PFSK-1 (cell line): ENCODE data around the gene CLEC2B.

Experiments
- FOXP2 ChIP-seq: optimal IDR thresholded peaks from 2 replicates; pipeline ENCODE3; 2011; ENCODE audit warnings: borderline replicate concordance, control low read depth, inconsistent platforms; ENCODE audit not compliant: insufficient read depth; ENCODE audit errors: extremely low read length, extremely low read depth
- POLR2AphosphoS5 ChIP-seq: IDR thresholded peaks from 2 replicates; pipeline ENCODE4 v1.6.1; 2012; ENCODE audit warnings: low read depth, mild to moderate bottlenecking, control low read depth, low read length, moderate library complexity
- SIN3A ChIP-seq: IDR thresholded peaks from 2 replicates; pipeline ENCODE4 v1.6.1; 2012; ENCODE audit warnings: mild to moderate bottlenecking, low read length, moderate library complexity, borderline replicate concordance; ENCODE audit not compliant: insufficient read depth
- TAF1 ChIP-seq: IDR thresholded peaks from 2 replicates; pipeline ENCODE4 v1.6.1; 2012; ENCODE audit warnings: low read length, control low read depth, borderline replicate concordance; ENCODE audit not compliant: insufficient read depth
- TF ChIP-seq, protein P1 (sequence below), 2 experiments: IDR thresholded peaks; 2 replicates each; pipeline versions ENCODE4 v1.6.1 to v1.8.0; 2011 to 2012; ENCODE audit warnings: low read depth in 2 of 2, low read length in 2 of 2, control low read depth in 1 of 2, inconsistent platforms in 1 of 2, mild to moderate bottlenecking in 1 of 2, moderate library complexity in 1 of 2; ENCODE audit not compliant: insufficient read depth in 1 of 2

DNA sequence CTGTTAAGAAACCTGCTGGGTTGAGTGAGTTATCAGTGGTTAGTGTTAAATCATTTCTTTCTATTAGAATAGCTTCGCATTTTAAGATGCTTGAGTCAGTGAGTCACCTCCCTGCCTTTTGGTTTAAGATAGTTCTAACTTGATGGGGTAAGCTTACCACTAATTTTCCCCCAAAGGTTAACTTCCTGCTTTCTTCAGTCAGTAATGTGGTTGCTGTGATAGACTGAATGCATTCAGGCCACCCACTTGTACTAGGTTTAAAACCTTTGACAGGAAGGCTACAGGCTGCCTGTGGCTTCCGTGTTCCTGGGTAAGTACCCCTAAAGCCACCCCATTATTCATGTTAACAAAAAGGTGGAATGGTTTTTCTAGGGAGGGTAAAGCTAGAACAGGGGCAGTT lies 37.7 kb upstream of the CLEC2B start:
- TF ChIP-seq, protein P1, sequence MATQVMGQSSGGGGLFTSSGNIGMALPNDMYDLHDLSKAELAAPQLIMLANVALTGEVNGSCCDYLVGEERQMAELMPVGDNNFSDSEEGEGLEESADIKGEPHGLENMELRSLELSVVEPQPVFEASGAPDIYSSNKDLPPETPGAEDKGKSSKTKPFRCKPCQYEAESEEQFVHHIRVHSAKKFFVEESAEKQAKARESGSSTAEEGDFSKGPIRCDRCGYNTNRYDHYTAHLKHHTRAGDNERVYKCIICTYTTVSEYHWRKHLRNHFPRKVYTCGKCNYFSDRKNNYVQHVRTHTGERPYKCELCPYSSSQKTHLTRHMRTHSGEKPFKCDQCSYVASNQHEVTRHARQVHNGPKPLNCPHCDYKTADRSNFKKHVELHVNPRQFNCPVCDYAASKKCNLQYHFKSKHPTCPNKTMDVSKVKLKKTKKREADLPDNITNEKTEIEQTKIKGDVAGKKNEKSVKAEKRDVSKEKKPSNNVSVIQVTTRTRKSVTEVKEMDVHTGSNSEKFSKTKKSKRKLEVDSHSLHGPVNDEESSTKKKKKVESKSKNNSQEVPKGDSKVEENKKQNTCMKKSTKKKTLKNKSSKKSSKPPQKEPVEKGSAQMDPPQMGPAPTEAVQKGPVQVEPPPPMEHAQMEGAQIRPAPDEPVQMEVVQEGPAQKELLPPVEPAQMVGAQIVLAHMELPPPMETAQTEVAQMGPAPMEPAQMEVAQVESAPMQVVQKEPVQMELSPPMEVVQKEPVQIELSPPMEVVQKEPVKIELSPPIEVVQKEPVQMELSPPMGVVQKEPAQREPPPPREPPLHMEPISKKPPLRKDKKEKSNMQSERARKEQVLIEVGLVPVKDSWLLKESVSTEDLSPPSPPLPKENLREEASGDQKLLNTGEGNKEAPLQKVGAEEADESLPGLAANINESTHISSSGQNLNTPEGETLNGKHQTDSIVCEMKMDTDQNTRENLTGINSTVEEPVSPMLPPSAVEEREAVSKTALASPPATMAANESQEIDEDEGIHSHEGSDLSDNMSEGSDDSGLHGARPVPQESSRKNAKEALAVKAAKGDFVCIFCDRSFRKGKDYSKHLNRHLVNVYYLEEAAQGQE (IDR thresholded peaks at IDR 0.05; ENCODE audit: insufficient read depth in 1 of 2, low read depth in 2 of 2, low read length in 2 of 2): no peak
- TF ChIP-seq SIN3A (no peak), TAF1 (no peak), POLR2AphosphoS5 (no peak), FOXP2 (no peak)
